Osteocyte (in vitro differentiated cells): ENCODE data around the gene EIF2S2. TPM values are rescaled to one million over a fixed set of nuclear protein-coding genes. Genes with fewer than 3 reads are reported as not detected.

Experiments
- DNase-seq: peaks from one replicate; pipeline ENCODE4 v3.0.0; 2021; ENCODE audit warnings: mixed read lengths; ENCODE audit not compliant: unreplicated experiment; ENCODE audit errors: extremely low spot score
- H3K27ac Mint-ChIP-seq: one replicate; pipeline ENCODE4 v1.8.0; 2021; ENCODE audit warnings: mild to moderate bottlenecking, mixed read lengths; ENCODE audit not compliant: unreplicated experiment
- H3K27me3 Mint-ChIP-seq: one replicate; pipeline ENCODE4 v1.8.0; 2021; ENCODE audit warnings: mixed read lengths; ENCODE audit not compliant: unreplicated experiment
- H3K36me3 Mint-ChIP-seq: one replicate; pipeline ENCODE4 v1.8.0; 2021; ENCODE audit warnings: mixed read lengths; ENCODE audit not compliant: unreplicated experiment
- H3K4me1 Mint-ChIP-seq: one replicate; pipeline ENCODE4 v1.8.0; 2021; ENCODE audit warnings: mixed read lengths; ENCODE audit not compliant: unreplicated experiment
- H3K4me3 Mint-ChIP-seq: one replicate; pipeline ENCODE4 v1.8.0; 2021; ENCODE audit warnings: mild to moderate bottlenecking, moderate library complexity, mixed read lengths; ENCODE audit not compliant: unreplicated experiment
- H3K9me3 Mint-ChIP-seq: one replicate; pipeline ENCODE4 v1.8.0; 2021; ENCODE audit warnings: mixed read lengths; ENCODE audit not compliant: unreplicated experiment
- total RNA-seq: library from RNA; stranded (reverse); gene quantifications from 2 replicates; pipeline ENCODE4 v1.2.1, GENCODE V29; 2021
- TF ChIP-seq, protein P1 (sequence below): fragments of 200-600 bp; sonication (generic); IDR thresholded peaks from 2 replicates; pipeline ENCODE4 v1.5.0; 2021; ENCODE audit warnings: antibody characterized with exemption, mild to moderate bottlenecking, moderate library complexity

EIF2S2 gene
- total RNA-seq, 1 donor from 2014 or later = 87.9 TPM

DNA sequence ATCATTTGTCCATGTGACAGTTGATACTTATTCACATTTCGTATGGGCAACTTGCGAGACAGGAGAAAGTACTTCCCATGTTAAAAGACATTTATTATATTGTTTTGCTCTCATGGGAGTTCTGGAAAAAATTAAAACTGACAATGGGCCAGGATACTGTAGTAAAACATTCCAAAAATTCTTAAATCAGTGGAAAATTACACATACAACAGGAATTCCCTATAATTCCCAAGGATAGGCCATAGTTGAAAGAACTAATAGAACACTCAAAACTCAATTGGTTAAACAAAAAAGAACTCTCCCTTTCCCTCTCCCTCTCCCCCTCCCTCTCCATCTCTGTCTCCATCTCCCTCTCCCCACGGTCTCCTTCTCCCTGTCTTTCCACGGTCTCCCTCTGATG is 19.4 kb upstream of the EIF2S2 start:
- H3K36me3 Mint-ChIP-seq = no peaks in the 10 kb centered on the region
- peaks cover 11% of the 10 kb centered on the region for H3K4me1 Mint-ChIP-seq
- no peak overlapping the region for H3K27ac Mint-ChIP-seq
- TF ChIP-seq, protein P1, sequence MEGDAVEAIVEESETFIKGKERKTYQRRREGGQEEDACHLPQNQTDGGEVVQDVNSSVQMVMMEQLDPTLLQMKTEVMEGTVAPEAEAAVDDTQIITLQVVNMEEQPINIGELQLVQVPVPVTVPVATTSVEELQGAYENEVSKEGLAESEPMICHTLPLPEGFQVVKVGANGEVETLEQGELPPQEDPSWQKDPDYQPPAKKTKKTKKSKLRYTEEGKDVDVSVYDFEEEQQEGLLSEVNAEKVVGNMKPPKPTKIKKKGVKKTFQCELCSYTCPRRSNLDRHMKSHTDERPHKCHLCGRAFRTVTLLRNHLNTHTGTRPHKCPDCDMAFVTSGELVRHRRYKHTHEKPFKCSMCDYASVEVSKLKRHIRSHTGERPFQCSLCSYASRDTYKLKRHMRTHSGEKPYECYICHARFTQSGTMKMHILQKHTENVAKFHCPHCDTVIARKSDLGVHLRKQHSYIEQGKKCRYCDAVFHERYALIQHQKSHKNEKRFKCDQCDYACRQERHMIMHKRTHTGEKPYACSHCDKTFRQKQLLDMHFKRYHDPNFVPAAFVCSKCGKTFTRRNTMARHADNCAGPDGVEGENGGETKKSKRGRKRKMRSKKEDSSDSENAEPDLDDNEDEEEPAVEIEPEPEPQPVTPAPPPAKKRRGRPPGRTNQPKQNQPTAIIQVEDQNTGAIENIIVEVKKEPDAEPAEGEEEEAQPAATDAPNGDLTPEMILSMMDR = no peak
- DNase-seq = no peak
- H3K27me3 Mint-ChIP-seq = peaks cover 36% of the 10 kb centered on the region
- H3K9me3 Mint-ChIP-seq = peaks cover 5% of the 10 kb centered on the region
- H3K4me3 Mint-ChIP-seq = no peak overlapping the region

DNA sequence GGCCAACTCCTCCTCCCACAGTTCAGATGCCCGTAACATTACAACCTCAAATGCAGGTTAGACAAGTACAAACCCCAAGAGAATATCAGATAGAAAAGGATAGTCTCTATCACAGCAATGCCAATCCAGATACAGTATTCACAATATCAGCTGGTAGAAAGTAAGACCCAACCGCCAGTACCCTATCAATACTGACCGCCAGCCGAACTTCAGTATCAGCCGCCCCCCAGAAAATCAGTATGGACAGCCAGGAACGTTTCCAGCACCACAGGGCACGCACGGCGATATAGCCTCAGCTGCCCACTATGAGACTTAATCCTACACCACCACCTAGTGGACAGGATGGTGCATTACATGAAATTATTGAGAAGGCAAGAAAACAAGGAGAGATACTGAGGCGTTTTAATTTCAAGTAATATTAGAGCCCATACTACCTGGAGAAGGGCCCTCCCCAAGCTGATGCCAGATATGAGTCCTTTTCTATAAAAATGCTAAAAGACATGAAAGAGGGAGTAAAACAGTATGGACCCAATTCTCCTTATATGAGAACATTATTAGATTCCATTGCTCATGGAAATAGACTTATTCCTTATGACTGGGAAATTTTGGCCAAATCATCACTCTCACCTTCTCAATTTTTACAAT is 17.6 kb upstream of the EIF2S2 start:
- Mint-ChIP-seq H3K4me1 (peaks cover 11% of the 10 kb centered on the region), H3K27ac (no peak overlapping the region), H3K27me3 (peaks cover 41% of the 10 kb centered on the region), H3K36me3 (no peaks in the 10 kb centered on the region), H3K4me3 (peak overlapping the region; percentile 52), H3K9me3 (peaks cover 9% of the 10 kb centered on the region)
- TF ChIP-seq, protein P1 = peak; percentile 87
- no peak for DNase-seq

GRCh38 chr20:34127792-34128191 is 15.7 kb upstream of the EIF2S2 start:
- no peak for DNase-seq
- no peak overlapping the region for H3K27ac Mint-ChIP-seq
- peaks cover 11% of the 10 kb centered on the region for H3K4me1 Mint-ChIP-seq
- H3K36me3 Mint-ChIP-seq = no peaks in the 10 kb centered on the region
- no peak overlapping the region for H3K4me3 Mint-ChIP-seq
- H3K27me3 Mint-ChIP-seq = peaks cover 45% of the 10 kb centered on the region
- TF ChIP-seq, protein P1 = no peak
- H3K9me3 Mint-ChIP-seq = peaks cover 9% of the 10 kb centered on the region

GRCh38 chr20:34124469-34125249 is 12.6 kb upstream of the EIF2S2 start:
- DNase-seq = no peak
- TF ChIP-seq, protein P1 = no peak
- Mint-ChIP-seq H3K4me3 (no peak overlapping the region), H3K27me3 (peaks cover 34% of the 10 kb centered on the region), H3K27ac (no peak overlapping the region), H3K36me3 (no peaks in the 10 kb centered on the region), H3K4me1 (peaks cover 3% of the 10 kb centered on the region), H3K9me3 (peaks cover 9% of the 10 kb centered on the region)

- Mint-ChIP-seq H3K36me3 (no peaks in the 10 kb centered on the region), H3K4me1 (no peaks in the 10 kb centered on the region)
Observed at GRCh38 chr20:34123309-34123708, 11.3 kb upstream of the EIF2S2 start.

More at GRCh38 chr20:34123309-34123708, 11.3 kb upstream of the EIF2S2 start:
- H3K27ac Mint-ChIP-seq = no peak overlapping the region
- H3K27me3 Mint-ChIP-seq = peaks cover 35% of the 10 kb centered on the region
- peaks cover 9% of the 10 kb centered on the region for H3K9me3 Mint-ChIP-seq
- TF ChIP-seq, protein P1 = no peak
- H3K4me3 Mint-ChIP-seq = no peak overlapping the region
- DNase-seq = no peak
